ENCODE measurements around the gene SLC16A3. TPM values are rescaled to one million over a fixed set of nuclear protein-coding genes. Genes with fewer than 3 reads are reported as not detected.

The SLC16A3 gene
- total RNA-seq, 2 experiments from 2014 or later, result 257 to 264 TPM

- POLR2A ChIA-PET, result no interaction called here
- peak overlapping the region; percentile 31 for H3K4me3 Mint-ChIP-seq
- peaks cover 65% of the 10 kb centered on the region for H3K36me3 Mint-ChIP-seq (ENCODE audit: low read depth)
- H3K4me1 Mint-ChIP-seq (ENCODE audit: low read depth), result peaks cover 49% of the 10 kb centered on the region
- CTCF ChIA-PET, result interaction anchor here (0.7 to 3.1 kb wide), 4 partner anchors 10 to 81 kb away, joined by 3 to 20 read pairs (median 5); no protein-coding TSS in a partner anchor
- no peaks in the 10 kb centered on the region for H3K27me3 Mint-ChIP-seq (ENCODE audit: low read depth)
- no peak for ATAC-seq
- DNase-seq, result no peak
- H3K27ac Mint-ChIP-seq, result peak overlapping the region; percentile 73
- no peaks in the 10 kb centered on the region for H3K9me3 Mint-ChIP-seq (ENCODE audit: insufficient read depth)
Measured at GRCh38 chr17:82240506-82241182, 11.8 kb downstream of the SLC16A3 start.

DNA sequence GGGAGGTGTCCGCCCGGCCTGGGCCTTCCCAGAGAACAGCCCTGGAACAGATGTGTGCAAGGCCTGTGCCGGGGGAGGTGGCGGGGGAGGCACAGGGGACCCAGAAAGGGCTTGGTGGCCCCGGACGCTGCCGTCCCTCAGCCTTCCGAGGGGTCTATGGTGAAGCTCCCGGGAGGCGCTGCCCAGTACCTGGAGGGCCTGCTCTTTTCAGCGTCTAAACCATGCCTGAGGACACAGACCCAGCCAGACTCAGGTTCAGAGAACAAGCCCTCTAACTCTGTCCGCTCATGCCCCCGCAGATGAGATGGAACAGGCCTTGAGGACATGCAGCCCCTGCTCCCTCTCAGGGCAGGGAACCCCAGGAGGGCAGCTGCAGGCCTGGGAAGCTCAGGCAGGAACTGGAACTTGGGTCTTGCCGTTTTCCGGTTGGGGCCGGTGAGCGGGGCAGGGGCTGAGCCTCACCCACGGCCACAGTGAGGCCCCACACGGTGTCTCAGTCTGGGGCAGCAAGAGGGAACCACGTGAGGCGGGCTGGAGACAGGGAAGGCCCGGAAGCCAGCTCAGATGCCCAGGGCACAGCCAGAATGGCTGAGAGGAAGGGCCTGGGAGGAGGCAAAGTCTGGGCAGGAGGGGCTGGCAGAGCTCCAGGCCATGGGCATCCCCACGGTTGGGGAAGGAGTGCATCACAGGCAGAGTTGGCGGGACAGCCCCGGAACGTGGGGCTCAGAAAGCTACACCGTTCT is 12.5 kb downstream of the SLC16A3 start:
- no peaks in the 10 kb centered on the region for H3K27me3 Mint-ChIP-seq (ENCODE audit: low read depth)
- ATAC-seq (no peak), DNase-seq (no peak)
- H3K4me3 Mint-ChIP-seq, result peak overlapping the region; percentile 17
- H3K27ac Mint-ChIP-seq, result peak overlapping the region; percentile 81
- H3K4me1 Mint-ChIP-seq (ENCODE audit: low read depth), result peaks cover 42% of the 10 kb centered on the region
- no peaks in the 10 kb centered on the region for H3K9me3 Mint-ChIP-seq (ENCODE audit: insufficient read depth)
- CTCF ChIA-PET, result interaction anchor here (1.0 to 3.1 kb wide), 5 partner anchors 10 to 173 kb away, joined by 3 to 20 read pairs (median 3); no protein-coding TSS in a partner anchor
- POLR2A ChIA-PET, result interaction anchor here (0.7 to 1.1 kb wide), 5 partner anchors 12 to 208 kb away, joined by 3 to 4 read pairs (median 3); partner anchors contain the start of gene SLC16A3
- H3K36me3 Mint-ChIP-seq (ENCODE audit: low read depth), result peaks cover 65% of the 10 kb centered on the region

- CTCF ChIA-PET, result interaction anchor here (1.0 to 3.1 kb wide), 5 partner anchors 11 to 172 kb away, joined by 3 to 20 read pairs (median 3); no protein-coding TSS in a partner anchor
- ATAC-seq (no peak), DNase-seq (no peak)
- Mint-ChIP-seq H3K27ac (peak overlapping the region; percentile 81), H3K4me1 (ENCODE audit: low read depth) (peaks cover 49% of the 10 kb centered on the region), H3K4me3 (no peak overlapping the region), H3K9me3 (ENCODE audit: insufficient read depth) (no peaks in the 10 kb centered on the region), H3K36me3 (ENCODE audit: low read depth) (peaks cover 71% of the 10 kb centered on the region), H3K27me3 (ENCODE audit: low read depth) (no peaks in the 10 kb centered on the region)
- POLR2A ChIA-PET, result interaction anchor here (0.7 to 1.6 kb wide), 6 partner anchors 13 to 207 kb away, joined by 3 to 6 read pairs (median 3); partner anchors contain the start of gene SLC16A3
Measured at GRCh38 chr17:82241926-82242697, 13.3 kb downstream of the SLC16A3 start.

DNA sequence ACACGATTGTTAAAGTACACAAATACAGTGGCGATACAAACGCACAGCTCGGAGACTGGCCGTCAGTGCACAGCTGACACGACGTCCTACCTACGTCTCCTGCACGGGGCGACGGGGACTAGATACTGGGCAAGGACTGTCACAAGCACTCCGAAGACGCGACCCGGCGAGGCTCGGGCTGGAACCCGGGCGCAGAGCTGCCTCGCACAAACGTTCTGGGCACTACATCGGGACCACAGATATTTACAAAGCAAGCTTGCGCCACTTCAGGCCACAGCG is 13.8 kb downstream of the SLC16A3 start:
- no peaks in the 10 kb centered on the region for H3K27me3 Mint-ChIP-seq (ENCODE audit: low read depth)
- peaks cover 48% of the 10 kb centered on the region for H3K4me1 Mint-ChIP-seq (ENCODE audit: low read depth)
- H3K36me3 Mint-ChIP-seq (ENCODE audit: low read depth), result peaks cover 72% of the 10 kb centered on the region
- H3K9me3 Mint-ChIP-seq (ENCODE audit: insufficient read depth), result no peaks in the 10 kb centered on the region
- ChIA-PET POLR2A (interaction anchor here (0.6 to 1.6 kb wide), 4 partner anchors 31 to 55 kb away, joined by 3 to 6 read pairs (median 3); partner anchors contain the start of gene CSNK1D), CTCF (interaction anchor here (3.1 kb wide), 1 partner anchor 79 kb away, joined by 20 read pairs; no protein-coding TSS in a partner anchor)
- ATAC-seq (no peak), DNase-seq (peak; percentile 29)
- H3K27ac Mint-ChIP-seq, result peak overlapping the region; percentile 74
- no peak overlapping the region for H3K4me3 Mint-ChIP-seq

DNA sequence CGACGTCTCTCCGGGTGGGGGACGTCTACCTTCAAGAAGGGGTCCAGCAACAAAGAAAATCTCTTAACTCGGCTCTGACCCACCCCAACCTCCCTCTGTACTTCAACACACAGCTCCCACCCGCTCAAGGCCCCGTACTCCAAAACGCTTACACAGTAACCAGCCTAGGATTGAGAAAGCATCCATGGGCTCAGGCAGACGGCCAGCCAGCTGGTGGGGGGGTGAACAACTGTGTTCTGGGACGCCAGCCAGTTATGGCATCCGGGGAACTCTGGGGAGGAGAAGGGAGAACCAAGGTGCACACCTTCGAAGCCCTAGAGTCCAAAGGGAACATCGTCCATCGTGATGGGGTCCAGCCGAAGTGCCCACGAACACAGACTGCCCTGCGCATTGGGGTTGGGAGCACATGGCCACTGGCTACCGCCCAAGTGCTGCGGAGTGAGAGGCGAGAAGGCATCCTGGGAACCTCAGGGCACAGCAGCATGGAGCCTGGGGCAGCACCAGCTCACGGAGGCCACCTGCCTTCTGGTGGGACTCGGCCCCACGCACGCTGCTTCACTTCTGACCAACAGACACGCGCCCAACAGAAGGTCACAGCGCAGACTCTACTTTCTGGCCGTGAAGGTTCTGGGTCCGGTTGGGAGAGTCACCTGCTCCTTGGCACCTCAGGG is 14.3 kb downstream of the SLC16A3 start:
- Mint-ChIP-seq H3K9me3 (ENCODE audit: insufficient read depth) (no peaks in the 10 kb centered on the region), H3K36me3 (ENCODE audit: low read depth) (peaks cover 74% of the 10 kb centered on the region), H3K4me1 (ENCODE audit: low read depth) (peaks cover 48% of the 10 kb centered on the region), H3K4me3 (no peak overlapping the region), H3K27me3 (ENCODE audit: low read depth) (no peaks in the 10 kb centered on the region), H3K27ac (peak overlapping the region; percentile 74)
- CTCF ChIA-PET, result interaction anchor here (3.1 kb wide), 1 partner anchor 78 kb away, joined by 20 read pairs; no protein-coding TSS in a partner anchor
- ATAC-seq (no peak), DNase-seq (no peak)
- POLR2A ChIA-PET, result interaction anchor here (0.6 to 1.6 kb wide), 4 partner anchors 30 to 55 kb away, joined by 3 to 6 read pairs (median 3); partner anchors contain the start of gene CSNK1D

GRCh38 chr17:82243648-82244412 is 15.0 kb downstream of the SLC16A3 start:
- no peak for DNase-seq
- Mint-ChIP-seq H3K9me3 (ENCODE audit: insufficient read depth) (no peaks in the 10 kb centered on the region), H3K4me1 (ENCODE audit: low read depth) (peaks cover 41% of the 10 kb centered on the region), H3K27ac (peak overlapping the region; percentile 74), H3K36me3 (ENCODE audit: low read depth) (peaks cover 73% of the 10 kb centered on the region), H3K4me3 (no peak overlapping the region), H3K27me3 (ENCODE audit: low read depth) (no peaks in the 10 kb centered on the region)
- no peak for ATAC-seq
- POLR2A ChIA-PET, result interaction anchor here (0.5 to 1.6 kb wide), 4 partner anchors 49 to 217 kb away, joined by 3 to 6 read pairs (median 4); no protein-coding TSS in a partner anchor
- CTCF ChIA-PET, result interaction anchor here (1.5 kb wide), 1 partner anchor 73 kb away, joined by 4 read pairs; the partner anchor contains the start of gene CD7

DNA sequence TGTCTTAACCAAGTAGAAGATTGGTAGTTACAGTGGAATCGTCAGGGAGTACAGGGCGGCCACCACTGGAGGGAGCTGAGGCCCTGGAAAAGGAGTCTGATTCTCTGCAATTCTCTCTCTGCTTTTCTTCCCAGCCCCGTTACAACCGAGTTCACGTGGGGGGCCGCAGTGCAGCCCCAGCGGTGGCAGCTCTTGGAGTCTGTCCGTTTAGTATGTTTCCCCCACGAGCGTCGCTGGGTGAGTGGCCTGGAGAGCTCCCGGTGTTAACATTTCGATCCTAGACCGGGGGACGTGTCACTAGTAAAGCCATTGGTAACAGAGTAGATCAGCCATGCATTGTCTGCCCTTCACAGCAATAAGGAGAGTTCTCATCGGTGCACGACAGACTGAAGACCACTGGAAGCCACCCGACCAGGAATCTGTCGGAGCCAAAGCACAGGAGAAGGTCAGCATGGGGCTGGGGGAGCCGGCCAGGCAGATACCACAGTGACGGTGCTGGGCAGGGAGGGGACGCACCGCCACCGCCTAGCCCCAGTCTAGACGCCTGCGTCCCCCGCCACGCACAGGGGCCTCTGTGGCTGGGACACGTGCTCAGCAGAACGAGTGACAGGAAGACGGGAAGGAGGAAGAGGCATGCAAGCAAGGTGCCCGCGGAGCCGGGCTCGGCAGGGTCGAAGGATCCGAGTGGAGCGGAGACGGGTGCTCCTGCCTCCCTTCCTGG is 15.7 kb downstream of the SLC16A3 start:
- Mint-ChIP-seq H3K4me1 (ENCODE audit: low read depth) (peaks cover 34% of the 10 kb centered on the region), H3K9me3 (ENCODE audit: insufficient read depth) (no peaks in the 10 kb centered on the region), H3K27me3 (ENCODE audit: low read depth) (no peaks in the 10 kb centered on the region), H3K36me3 (ENCODE audit: low read depth) (peaks cover 72% of the 10 kb centered on the region), H3K27ac (peak overlapping the region; percentile 74), H3K4me3 (no peak overlapping the region)
- no peak for ATAC-seq
- ChIA-PET CTCF (interaction anchor here (1.5 kb wide), 1 partner anchor 72 kb away, joined by 4 read pairs; the partner anchor contains the start of gene CD7), POLR2A (interaction anchor here (0.8 kb wide), 1 partner anchor 62 kb away, joined by 4 read pairs; no protein-coding TSS in a partner anchor)
- DNase-seq, result peak; percentile 63

DNA sequence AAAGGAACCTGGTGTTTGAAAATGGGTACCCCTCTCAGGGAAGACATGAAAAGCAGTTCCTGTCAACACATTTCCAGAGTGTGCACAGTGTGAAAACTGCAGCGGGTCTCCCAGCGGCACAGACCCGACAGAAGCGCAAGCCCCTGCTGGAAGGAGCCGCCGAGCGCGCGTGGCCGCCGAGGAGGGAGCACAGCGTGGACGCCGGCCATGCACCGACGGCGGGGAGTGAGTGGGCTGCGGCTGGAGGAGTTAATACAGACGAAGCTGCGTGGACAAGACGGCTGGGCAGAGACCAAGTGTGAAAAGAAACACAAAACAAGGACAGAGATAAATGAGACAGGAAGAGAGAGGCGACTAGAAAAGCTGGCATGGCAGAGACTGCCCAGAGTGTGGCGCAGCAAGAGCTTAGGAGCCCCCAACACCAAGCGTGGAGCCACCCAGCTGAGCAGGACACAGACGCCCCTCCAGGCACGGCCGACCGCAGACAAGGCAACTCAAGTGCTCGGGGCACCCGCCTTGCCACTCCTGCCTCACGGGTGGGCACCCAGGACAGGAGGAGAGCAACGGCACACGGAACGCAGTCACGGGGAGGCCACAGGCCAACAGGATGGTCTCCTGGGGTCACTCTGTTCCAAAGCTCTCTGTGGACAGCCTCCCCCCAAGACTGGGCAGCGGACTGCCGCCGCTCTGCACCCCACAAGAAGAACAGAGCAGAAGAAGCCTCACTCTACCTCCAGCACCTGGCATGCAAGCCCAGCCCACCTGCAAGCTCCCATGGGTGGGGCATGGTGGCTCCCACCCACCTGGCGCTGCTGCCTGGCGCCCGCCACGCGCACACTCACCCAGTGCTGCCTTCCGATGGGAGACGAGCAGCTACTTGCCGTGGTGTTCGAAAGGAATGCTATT is 16.5 kb downstream of the SLC16A3 start:
- ATAC-seq (no peak), DNase-seq (no peak)
- Mint-ChIP-seq H3K9me3 (ENCODE audit: insufficient read depth) (no peaks in the 10 kb centered on the region), H3K4me3 (peak overlapping the region; percentile 5), H3K27ac (peak overlapping the region; percentile 80), H3K36me3 (ENCODE audit: low read depth) (peaks cover 71% of the 10 kb centered on the region), H3K4me1 (ENCODE audit: low read depth) (peaks cover 26% of the 10 kb centered on the region), H3K27me3 (ENCODE audit: low read depth) (no peaks in the 10 kb centered on the region)
- ChIA-PET CTCF (interaction anchor here (1.5 kb wide), 1 partner anchor 71 kb away, joined by 4 read pairs; the partner anchor contains the start of gene CD7), POLR2A (interaction anchor here (1.8 kb wide), 1 partner anchor 47 kb away, joined by 4 read pairs; no protein-coding TSS in a partner anchor)

DNA sequence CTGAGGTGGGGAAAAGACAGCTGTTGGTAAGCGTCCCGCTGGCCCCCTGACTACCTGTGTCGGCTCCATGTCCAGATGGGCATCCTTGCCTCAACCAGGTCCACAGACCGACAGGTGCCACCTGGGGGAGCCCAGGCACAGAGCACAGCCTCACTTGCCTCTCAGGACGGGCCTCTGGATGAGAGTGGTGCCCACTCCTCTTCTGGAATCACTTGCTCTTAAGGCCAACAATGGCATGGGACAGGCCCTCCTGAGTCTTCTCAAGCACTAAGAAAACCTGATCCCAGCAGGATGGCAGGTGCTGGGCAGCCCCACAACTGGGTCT is 17.2 kb downstream of the SLC16A3 start:
- peaks cover 20% of the 10 kb centered on the region for H3K4me1 Mint-ChIP-seq (ENCODE audit: low read depth)
- no peaks in the 10 kb centered on the region for H3K27me3 Mint-ChIP-seq (ENCODE audit: low read depth)
- DNase-seq (no peak), ATAC-seq (no peak)
- H3K9me3 Mint-ChIP-seq (ENCODE audit: insufficient read depth), result no peaks in the 10 kb centered on the region
- CTCF ChIA-PET, result no interaction called here
- H3K36me3 Mint-ChIP-seq (ENCODE audit: low read depth), result peaks cover 70% of the 10 kb centered on the region
- POLR2A ChIA-PET, result interaction anchor here (1.8 kb wide), 1 partner anchor 46 kb away, joined by 4 read pairs; no protein-coding TSS in a partner anchor
- peak overlapping the region; percentile 5 for H3K4me3 Mint-ChIP-seq
- peak overlapping the region; percentile 80 for H3K27ac Mint-ChIP-seq

Measured in activated CD8-positive, alpha-beta T cell treated with anti-CD3 and anti-CD28 coated beads, Interleukin-2, amount 10 ng/mL, durations not matched to agents 7 days and 5 days (primary cell).